Esophagus squamous epithelium (tissue), 5 donors: ENCODE results near the gene IGLL1. TPM values are rescaled to one million over a fixed set of nuclear protein-coding genes. Genes with fewer than 3 reads are reported as not detected.
"Not testable (repeated sequence)": the region's sequence is repeated elsewhere in the genome, so short reads cannot be mapped to it uniquely, and the experiment has no call there.

Experiments used
- DNase-seq: peaks from one replicate; lab custom pipeline; 2025; lab: John Stamatoyannopoulos, UW
- H3K27ac ChIP-seq, 4 donors: fragments of 200-600 bp; sonication (generic); one replicate each; pipeline ENCODE4 v1.5.1; 2016 to 2019; ENCODE audit warnings: mild to moderate bottlenecking in 1 of 4
- H3K27me3 ChIP-seq, 4 donors: fragments of 200-600 bp; sonication (generic); 1 replicate in 3 of 4; 2 replicates in 1 of 4; pipeline versions ENCODE4 v1.5.1 to v1.6.0; 2017 to 2021; ENCODE audit warnings: antibody characterized with exemption in 1 of 4
- H3K36me3 ChIP-seq, 3 donors: fragments of 200-600 bp; sonication (generic); one replicate each; pipeline ENCODE4 v1.5.1; 2016 to 2019
- H3K4me1 ChIP-seq, 3 donors: fragments of 200-600 bp; sonication (generic); one replicate each; pipeline ENCODE4 v1.5.1; 2017 to 2019
- H3K4me3 ChIP-seq, 4 donors: fragments of 200-600 bp; sonication (generic); 1 replicate in 3 of 4; 2 replicates in 1 of 4; pipeline ENCODE4 v1.5.1; 2016 to 2019; ENCODE audit warnings: mild to moderate bottlenecking in 2 of 4, moderate library complexity in 1 of 4
- H3K9me3 ChIP-seq, 3 donors: fragments of 200-600 bp; sonication (generic); one replicate each; pipeline ENCODE4 v1.5.1; 2016 to 2019
- POLR2A ChIP-seq, 4 donors: fragments of 450-650 bp; IDR thresholded peaks; one replicate each; pipeline ENCODE4 v1.6.1; 2017; ENCODE audit warnings: antibody characterized with exemption in 4 of 4, mild to moderate bottlenecking in 4 of 4, moderate library complexity in 3 of 4
- WGBS, 2 donors: methylation state at CpG; one replicate each; pipeline ENCODE4 v1.1.5; 2018; 5-methylcytosine and 5-hydroxymethylcytosine counted together
- intact Hi-C: fragments of 100-400 bp; cut with DNase I; formaldehyde crosslinking; loops from one replicate; pipeline ENCODE4 v1.15.0; 2022
- total RNA-seq, 4 donors: library from RNA; depleted of rRNA; stranded (reverse); fragments of >200 nt; gene quantifications; one replicate each; pipeline ENCODE4 v1.1.0, GENCODE V29; 2016
- TF ChIP-seq, protein P1 (sequence below), 6 experiments: fragments of 450-650 bp in 4 of 6; fragments of 200-600 bp in 2 of 6; sonication (generic) in 2 of 6; IDR thresholded peaks; one replicate each; pipeline ENCODE4 v1.5.1; 2016 to 2019; ENCODE audit warnings: antibody characterized with exemption in 6 of 6, mild to moderate bottlenecking in 4 of 6, moderate library complexity in 4 of 6
- donor health status: DM: yes; HTN: yes; CAD: no.

Gene IGLL1
- total RNA-seq, 4 donors from 2014 or later = not detected

DNA sequence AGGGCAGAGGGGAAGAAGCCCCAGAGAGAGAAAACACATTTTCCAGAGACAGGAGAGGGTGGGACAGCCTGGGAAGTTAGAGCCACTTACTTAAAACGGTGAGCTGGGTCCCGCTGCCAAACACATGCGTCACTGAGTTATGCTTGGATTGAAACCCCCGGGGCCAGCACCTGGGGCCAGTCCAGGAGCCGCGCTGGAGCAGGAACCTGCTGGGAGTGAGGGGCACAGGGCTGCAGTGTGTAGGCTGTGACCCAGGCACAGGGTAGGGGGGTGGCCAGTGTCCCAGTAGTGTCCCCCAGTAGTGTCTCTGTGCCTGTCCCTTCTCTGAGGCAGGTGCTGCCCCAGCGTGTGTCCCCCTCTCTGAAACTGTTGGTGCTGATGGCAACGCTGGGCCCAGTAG lies 5.2 kb downstream of the IGLL1 start:
- TF ChIP-seq, protein P1, sequence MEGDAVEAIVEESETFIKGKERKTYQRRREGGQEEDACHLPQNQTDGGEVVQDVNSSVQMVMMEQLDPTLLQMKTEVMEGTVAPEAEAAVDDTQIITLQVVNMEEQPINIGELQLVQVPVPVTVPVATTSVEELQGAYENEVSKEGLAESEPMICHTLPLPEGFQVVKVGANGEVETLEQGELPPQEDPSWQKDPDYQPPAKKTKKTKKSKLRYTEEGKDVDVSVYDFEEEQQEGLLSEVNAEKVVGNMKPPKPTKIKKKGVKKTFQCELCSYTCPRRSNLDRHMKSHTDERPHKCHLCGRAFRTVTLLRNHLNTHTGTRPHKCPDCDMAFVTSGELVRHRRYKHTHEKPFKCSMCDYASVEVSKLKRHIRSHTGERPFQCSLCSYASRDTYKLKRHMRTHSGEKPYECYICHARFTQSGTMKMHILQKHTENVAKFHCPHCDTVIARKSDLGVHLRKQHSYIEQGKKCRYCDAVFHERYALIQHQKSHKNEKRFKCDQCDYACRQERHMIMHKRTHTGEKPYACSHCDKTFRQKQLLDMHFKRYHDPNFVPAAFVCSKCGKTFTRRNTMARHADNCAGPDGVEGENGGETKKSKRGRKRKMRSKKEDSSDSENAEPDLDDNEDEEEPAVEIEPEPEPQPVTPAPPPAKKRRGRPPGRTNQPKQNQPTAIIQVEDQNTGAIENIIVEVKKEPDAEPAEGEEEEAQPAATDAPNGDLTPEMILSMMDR (IDR thresholded peaks at IDR 0.05) = no peak
- TF ChIP-seq POLR2A (IDR thresholded peaks at IDR 0.05) = no peak
- WGBS, 2 donors = 48 to 50% methylated on average over 2 to 6 of the region's 8 CpGs
- no peak for DNase-seq
- H3K27me3 ChIP-seq = peaks cover 0 to 23% (median 0%) of the 10 kb centered on the region in 4 donors
- intact Hi-C loops = no loop called here
- H3K4me1 ChIP-seq = no peaks in the 10 kb centered on the region
- no peak overlapping the region for H3K27ac ChIP-seq
- H3K36me3 ChIP-seq = no peaks in the 10 kb centered on the region
- H3K9me3 ChIP-seq = no peaks in the 10 kb centered on the region
- H3K4me3 ChIP-seq = no peak overlapping the region

DNA sequence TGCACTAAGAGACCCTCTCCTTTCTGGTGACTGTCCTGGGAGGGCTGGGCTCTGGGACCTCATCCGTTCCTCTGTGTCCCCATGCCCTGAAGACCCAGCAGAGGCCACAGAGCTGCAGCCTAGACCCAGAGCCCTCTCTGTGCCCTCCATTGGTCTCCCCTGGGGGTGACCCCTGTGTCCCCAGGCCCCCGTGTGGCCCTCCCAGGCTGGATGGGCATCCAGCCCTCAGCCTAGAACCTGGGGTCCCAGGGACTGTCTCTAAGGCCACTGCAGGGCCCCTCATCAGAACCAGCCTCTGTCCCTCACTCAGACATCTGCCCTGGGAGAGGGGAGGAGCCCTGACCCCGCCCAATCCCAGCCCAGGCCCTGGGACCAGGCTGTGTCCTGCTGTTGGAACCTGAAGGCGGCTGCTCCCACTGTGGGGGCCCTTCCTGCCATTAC lies 5.7 kb downstream of the IGLL1 start:
- Histone ChIP-seq H3K27ac (no peak overlapping the region), H3K9me3 (no peaks in the 10 kb centered on the region), H3K27me3 (peaks cover 0 to 18% (median 0%) of the 10 kb centered on the region in 4 donors), H3K4me3 (no peak overlapping the region), H3K4me1 (no peaks in the 10 kb centered on the region), H3K36me3 (no peaks in the 10 kb centered on the region)
- no peak for DNase-seq
- TF ChIP-seq, protein P1 (IDR thresholded peaks at IDR 0.05) = no peak
- TF ChIP-seq POLR2A (IDR thresholded peaks at IDR 0.05) = no peak
- intact Hi-C loops = no loop called here
- 46 to 78% methylated on average over 1 to 3 of the region's 4 CpGs for WGBS, 2 donors

DNA sequence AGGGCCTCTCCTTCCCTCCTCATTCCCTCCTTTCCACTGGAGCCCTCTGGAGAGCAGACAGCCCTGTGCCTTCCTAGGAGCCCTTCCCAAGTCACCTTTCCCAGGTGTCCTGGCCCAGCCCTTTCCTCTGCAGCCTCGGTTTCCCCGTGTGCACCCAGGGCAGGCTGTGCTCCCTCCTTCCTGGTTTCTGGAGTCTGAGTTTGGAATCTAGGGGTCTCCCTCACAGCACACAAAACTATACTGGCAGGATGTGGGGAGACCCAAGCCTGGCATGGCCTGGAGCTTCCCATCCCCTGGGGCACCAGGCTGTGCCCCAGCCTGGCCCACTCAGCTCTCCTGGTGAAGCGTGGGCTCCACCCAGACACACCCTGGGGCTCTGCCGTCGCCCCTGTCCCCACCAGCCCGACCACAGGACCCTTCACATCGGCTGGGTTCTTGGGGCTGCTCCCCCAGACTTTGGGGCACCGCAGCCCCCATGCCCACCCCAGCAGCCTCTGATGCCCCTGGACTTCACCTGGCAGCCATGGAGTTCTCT lies 6.3 kb downstream of the IGLL1 start:
- H3K4me3 ChIP-seq, H3K4me1 ChIP-seq, H3K36me3 ChIP-seq, H3K9me3 ChIP-seq, H3K27ac ChIP-seq, DNase-seq, intact Hi-C loops: not testable (repeated sequence)
- 60% methylated on average over 8 of the region's 8 CpGs; no CpG with 5 or more reads in 1 of the 2 donors for WGBS, 2 donors
- peaks cover 0 to 15% (median 0%) of the 10 kb centered on the region in 4 donors for H3K27me3 ChIP-seq

DNA sequence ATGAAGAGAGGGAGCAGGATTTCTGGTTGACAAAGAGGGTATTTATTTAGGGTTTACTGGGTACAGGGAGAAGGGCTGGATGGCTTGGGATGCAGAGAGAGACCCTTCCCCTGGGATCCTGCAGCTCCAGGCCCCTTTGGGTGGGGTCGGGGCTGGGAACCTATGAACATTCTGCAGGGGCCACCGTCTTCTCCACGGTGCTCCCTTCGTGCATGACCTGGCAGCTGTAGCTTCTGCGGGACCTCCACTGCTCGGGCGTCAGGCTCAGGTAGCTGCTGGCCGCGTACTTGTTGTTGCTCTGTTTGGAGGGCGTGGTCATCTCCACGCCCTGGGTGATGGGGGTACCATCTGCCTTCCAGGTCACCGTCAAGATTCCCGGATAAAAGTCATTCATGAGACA lies 7.0 kb downstream of the IGLL1 start:
- DNase-seq, H3K9me3 ChIP-seq, H3K36me3 ChIP-seq, H3K27ac ChIP-seq, intact Hi-C loops, H3K4me3 ChIP-seq, H3K4me1 ChIP-seq: not testable (repeated sequence)
- peaks cover 0 to 11% (median 0%) of the 10 kb centered on the region in 4 donors for H3K27me3 ChIP-seq
- WGBS, 2 donors = 89 to 100% methylated on average over 1 to 5 of the region's 13 CpGs

DNA sequence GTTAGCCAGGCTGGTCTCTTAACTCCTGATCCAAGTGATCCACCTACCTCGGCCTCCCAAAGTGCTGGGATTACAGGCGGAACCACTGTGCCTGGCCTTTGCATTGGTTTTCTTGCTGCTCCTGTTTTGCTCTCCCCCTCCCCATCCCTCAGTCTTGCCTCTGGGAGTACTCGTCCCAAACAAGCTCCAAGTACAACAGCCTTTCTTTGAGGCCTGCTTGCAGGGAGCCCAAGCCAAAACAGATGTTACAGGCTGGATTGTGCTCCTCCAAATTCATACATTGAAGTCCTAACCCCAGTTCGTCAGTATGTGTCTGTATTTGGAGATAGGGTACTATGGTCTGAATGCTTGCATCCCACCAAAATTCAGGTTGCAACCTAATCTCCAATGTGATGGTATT lies 8.6 kb downstream of the IGLL1 start:
- Histone ChIP-seq H3K36me3 (no peaks in the 10 kb centered on the region), H3K27me3 (peaks cover 0 to 27% (median 3%) of the 10 kb centered on the region in 4 donors), H3K9me3 (no peaks in the 10 kb centered on the region), H3K27ac (no peak overlapping the region), H3K4me1 (peaks cover 0 to 3% (median 2%) of the 10 kb centered on the region in 3 donors), H3K4me3 (no peak overlapping the region)
- WGBS, 2 donors = 48 to 68% methylated on average over 3 to 4 of the region's 4 CpGs
- DNase-seq = no peak
- TF ChIP-seq, protein P1 (IDR thresholded peaks at IDR 0.05) = no peak
- no peak for TF ChIP-seq POLR2A (IDR thresholded peaks at IDR 0.05)
- intact Hi-C loops = no loop called here

DNA sequence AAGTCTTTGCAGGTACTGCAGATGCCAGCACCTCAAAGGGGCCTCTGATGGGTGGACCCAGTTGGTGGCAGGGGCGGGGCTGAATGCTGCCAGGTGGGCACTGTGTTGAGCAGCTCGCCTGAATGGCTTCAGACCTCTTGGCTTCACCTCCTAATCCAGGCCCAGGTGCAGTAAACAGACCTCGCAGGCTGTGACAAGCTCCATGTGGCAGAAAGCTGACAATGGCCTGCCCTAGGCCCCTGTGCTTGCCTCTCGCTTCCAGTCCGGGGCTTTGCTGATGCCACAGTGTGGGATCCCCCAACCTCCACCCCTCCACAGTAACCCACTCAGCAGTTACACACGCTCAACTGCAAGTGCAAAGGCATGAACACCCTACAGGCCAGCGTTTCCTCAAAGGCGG lies 9.4 kb downstream of the IGLL1 start:
- no peaks in the 10 kb centered on the region for H3K36me3 ChIP-seq
- H3K27me3 ChIP-seq = peaks cover 0 to 36% (median 10%) of the 10 kb centered on the region in 4 donors
- H3K27ac ChIP-seq = no peak overlapping the region
- TF ChIP-seq, protein P1 (IDR thresholded peaks at IDR 0.05) = no peak
- no peak for TF ChIP-seq POLR2A (IDR thresholded peaks at IDR 0.05)
- intact Hi-C loops = no loop called here
- H3K4me1 ChIP-seq = peaks cover 4 to 11% (median 5%) of the 10 kb centered on the region in 3 donors
- WGBS, 2 donors = 54 to 61% methylated on average over 5 to 7 of the region's 8 CpGs
- DNase-seq = no peak
- H3K4me3 ChIP-seq = no peak overlapping the region
- H3K9me3 ChIP-seq = no peaks in the 10 kb centered on the region
